ENCODE data around the gene ZNF598. TPM values are rescaled to one million over a fixed set of nuclear protein-coding genes. Genes with fewer than 3 reads are reported as not detected.

The ZNF598 gene
- total RNA-seq, 1 experiment from 2014 or later: 57.4 TPM

DNA sequence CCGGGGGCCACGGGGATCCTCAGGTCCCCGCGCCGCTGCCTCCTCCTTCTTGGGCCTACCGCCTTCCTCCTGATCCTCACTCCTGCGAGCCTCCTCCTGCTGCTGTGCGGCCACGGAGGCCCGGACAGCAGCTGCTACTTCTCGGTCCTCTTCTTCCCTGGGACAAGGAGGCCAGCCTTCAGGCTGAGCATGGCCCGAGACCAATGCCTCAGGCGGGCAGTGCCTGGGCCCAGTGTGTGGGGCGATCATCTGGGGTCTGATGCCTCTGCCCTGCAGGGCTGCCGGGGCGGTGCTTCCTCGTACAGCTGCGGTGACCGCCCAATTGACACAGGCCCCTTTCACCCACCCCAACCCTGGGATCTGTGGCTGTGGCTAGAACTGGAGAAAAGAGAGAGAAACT lies 8.6 kb downstream of the ZNF598 start:
- Histone ChIP-seq H3K4me2 (ENCODE audit: low read length) (no peak overlapping the region), H3K4me3 (replicated peaks in 1 of 2; ENCODE audit: low read depth in 1 of 2, low read length in 2 of 2) (no peak overlapping the region), H3K9me2 (ENCODE audit: insufficient read depth) (no peaks in the 10 kb centered on the region), H3K4me1 (ENCODE audit: control insufficient read depth in 1 of 2, insufficient read depth in 2 of 2, low read length in 2 of 2) (peaks cover 8 to 26% of the 10 kb centered on the region in 2 experiments), H3K27ac (ENCODE audit: low read depth, low read length) (no peak overlapping the region), H3K79me2 (ENCODE audit: insufficient read depth, low read length) (peaks cover 47% of the 10 kb centered on the region), H3K9ac (ENCODE audit: low read length) (no peak overlapping the region), H3K9me3 (ENCODE audit: control insufficient read depth in 1 of 2, insufficient read depth in 1 of 2, low read depth in 1 of 2, low read length in 2 of 2) (no peaks in the 10 kb centered on the region), H3K36me3 (ENCODE audit: control insufficient read depth in 1 of 2, insufficient read depth in 2 of 2, low read length in 2 of 2) (peaks cover 25 to 54% of the 10 kb centered on the region in 2 experiments; a peak in 3 of 4 replicates), H2AFZ (ENCODE audit: low read depth, low read length, poor library complexity, severe bottlenecking) (no peak overlapping the region), H3K27me3 (ENCODE audit: insufficient read depth, low read length) (no peaks in the 10 kb centered on the region), H4K20me1 (ENCODE audit: insufficient read depth) (no peaks in the 10 kb centered on the region; the same call in 1 of the 2 replicates)
- intact Hi-C loops (cut with micrococcal nuclease): loop anchor here (5.0 kb wide), 1 partner anchor 141 kb away; no protein-coding TSS in a partner anchor
- RAD21 ChIA-PET (ENCODE audit: low non-redundant PET in 1 of 2, low total read pairs in 2 of 2, uncharacterized antibody in 2 of 2, unreplicated experiment in 2 of 2): no interaction called here
- POLR2A ChIA-PET: interaction anchor here (0.6 kb wide), 1 partner anchor 1409 kb away, joined by 3 read pairs; no protein-coding TSS in a partner anchor
- DNase-seq (ENCODE audit: low read depth, low spot score) (no peak), ATAC-seq (no peak)
- BruUV-seq (replicated peaks): no TSS peak
- TF ChIP-seq ATF3 (IDR thresholded peaks at IDR 0.05): no peak
- TF ChIP-seq POLR2AphosphoS5 (IDR thresholded peaks at IDR 0.05; ENCODE audit: low read depth, low read length): no peak
- no peak for TF ChIP-seq RAD21 (IDR thresholded peaks at IDR 0.05; ENCODE audit: low read depth)
- no peak for TF ChIP-seq CEBPB (IDR thresholded peaks at IDR 0.05; ENCODE audit: low read depth)
- TF ChIP-seq YY1 (IDR thresholded peaks at IDR 0.05; ENCODE audit: extremely low read depth, insufficient replicate concordance, low read depth, low read length): no peak
- no peak for TF ChIP-seq JUND (IDR thresholded peaks at IDR 0.05)
- TF ChIP-seq ZNF274 (IDR thresholded peaks at IDR 0.05; ENCODE audit: low read depth, low read length): no peak
- no peak for TF ChIP-seq ZBTB33 (IDR thresholded peaks at IDR 0.05; ENCODE audit: extremely low read depth, insufficient replicate concordance, low read length)
- CTCF ChIA-PET: no interaction called here
